H1 (cell line): ENCODE data around the gene SPATA13.

Source experiments
- CEBPB ChIP-seq: IDR thresholded peaks from 2 replicates; pipeline ENCODE4 v1.6.1; 2012; ENCODE audit warnings: low read depth, low read length
- TF ChIP-seq, protein P1 (sequence below), 3 experiments: IDR thresholded peaks; 1 replicate in 2 of 3; 2 replicates in 1 of 3; pipeline versions ENCODE4 v1.5.1 to v1.6.1; 2011; ENCODE audit warnings: low read length in 3 of 3, mild to moderate bottlenecking in 3 of 3, inconsistent platforms in 2 of 3, low read depth in 1 of 3, moderate library complexity in 1 of 3; ENCODE audit not compliant: insufficient read depth in 1 of 3; ENCODE audit errors: control extremely low read depth in 1 of 3

DNA sequence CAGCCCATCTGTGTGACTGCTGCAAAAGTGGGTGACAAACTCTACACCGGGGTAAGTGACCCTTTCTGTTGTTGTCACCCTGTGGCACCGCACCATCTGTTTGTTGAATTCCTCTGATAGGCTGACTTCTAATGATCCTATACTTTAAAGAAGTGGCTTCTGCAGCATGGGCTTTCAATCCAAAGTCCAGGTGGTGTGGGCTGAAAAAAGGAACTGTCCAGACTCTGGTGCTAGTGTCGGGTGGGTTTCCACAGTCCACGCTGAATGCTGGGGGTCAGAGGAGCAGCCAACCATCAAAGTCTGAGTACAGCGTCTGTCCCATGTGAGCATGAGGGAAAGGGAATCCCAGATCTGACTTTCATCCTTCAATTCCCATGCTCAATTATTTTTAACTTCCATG lies 31.6 kb upstream of the SPATA13 start:
- TF ChIP-seq, protein P1, sequence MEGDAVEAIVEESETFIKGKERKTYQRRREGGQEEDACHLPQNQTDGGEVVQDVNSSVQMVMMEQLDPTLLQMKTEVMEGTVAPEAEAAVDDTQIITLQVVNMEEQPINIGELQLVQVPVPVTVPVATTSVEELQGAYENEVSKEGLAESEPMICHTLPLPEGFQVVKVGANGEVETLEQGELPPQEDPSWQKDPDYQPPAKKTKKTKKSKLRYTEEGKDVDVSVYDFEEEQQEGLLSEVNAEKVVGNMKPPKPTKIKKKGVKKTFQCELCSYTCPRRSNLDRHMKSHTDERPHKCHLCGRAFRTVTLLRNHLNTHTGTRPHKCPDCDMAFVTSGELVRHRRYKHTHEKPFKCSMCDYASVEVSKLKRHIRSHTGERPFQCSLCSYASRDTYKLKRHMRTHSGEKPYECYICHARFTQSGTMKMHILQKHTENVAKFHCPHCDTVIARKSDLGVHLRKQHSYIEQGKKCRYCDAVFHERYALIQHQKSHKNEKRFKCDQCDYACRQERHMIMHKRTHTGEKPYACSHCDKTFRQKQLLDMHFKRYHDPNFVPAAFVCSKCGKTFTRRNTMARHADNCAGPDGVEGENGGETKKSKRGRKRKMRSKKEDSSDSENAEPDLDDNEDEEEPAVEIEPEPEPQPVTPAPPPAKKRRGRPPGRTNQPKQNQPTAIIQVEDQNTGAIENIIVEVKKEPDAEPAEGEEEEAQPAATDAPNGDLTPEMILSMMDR (IDR thresholded peaks at IDR 0.05; ENCODE audit: control extremely low read depth in 1 of 3, insufficient read depth in 1 of 3, low read depth in 1 of 3, low read length in 3 of 3): no peak
- no peak for TF ChIP-seq CEBPB
